Mesenchymal stem cell (in vitro differentiated cells and primary cell): ENCODE data around the gene BFSP2.

ENCODE experiments used
- DNase-seq: peaks from one replicate; pipeline ENCODE4 v3.0.0-alpha.2; 2013
- H2AFZ ChIP-seq: one replicate; pipeline ENCODE4 v1.6.1; 2013; ENCODE audit warnings: low read depth, mild to moderate bottlenecking, control low read depth, inconsistent platforms, low read length, moderate library complexity
- H2AK5ac ChIP-seq: 2 replicates; pipeline ENCODE4 v1.6.1; 2013; ENCODE audit warnings: low read length, moderate library complexity, mild to moderate bottlenecking, inconsistent platforms; ENCODE audit not compliant: severe bottlenecking
- H2BK120ac ChIP-seq: one replicate; pipeline ENCODE4 v1.6.1; 2013; ENCODE audit warnings: low read depth, mild to moderate bottlenecking, inconsistent platforms, low read length, moderate library complexity
- H2BK12ac ChIP-seq, 2 experiments: one replicate each; pipeline ENCODE4 v1.6.1; 2013; ENCODE audit warnings: inconsistent platforms in 2 of 2, low read length in 2 of 2, mild to moderate bottlenecking in 2 of 2, moderate library complexity in 2 of 2, control low read depth in 1 of 2
- H2BK15ac ChIP-seq: one replicate; pipeline ENCODE4 v1.6.1; 2013; ENCODE audit warnings: mild to moderate bottlenecking, low read depth, inconsistent platforms; ENCODE audit not compliant: poor library complexity, severe bottlenecking
- H2BK5ac ChIP-seq: 2 replicates; pipeline ENCODE4 v1.6.1; 2013; ENCODE audit warnings: low read depth, mild to moderate bottlenecking, low read length, control low read depth, inconsistent platforms; ENCODE audit not compliant: poor library complexity, severe bottlenecking
- H3K14ac ChIP-seq, 2 experiments: one replicate each; pipeline ENCODE4 v1.6.1; 2013; ENCODE audit warnings: inconsistent platforms in 2 of 2, low read length in 2 of 2, control low read depth in 1 of 2, mild to moderate bottlenecking in 1 of 2, moderate library complexity in 1 of 2
- H3K18ac ChIP-seq, 2 experiments: one replicate each; pipeline ENCODE4 v1.6.1; 2013; ENCODE audit warnings: inconsistent platforms in 2 of 2, low read length in 2 of 2, control low read depth in 1 of 2, low read depth in 1 of 2, mild to moderate bottlenecking in 1 of 2
- H3K23ac ChIP-seq, 2 experiments: one replicate each; pipeline ENCODE4 v1.6.1; 2013; ENCODE audit warnings: inconsistent platforms in 2 of 2, low read length in 2 of 2, mild to moderate bottlenecking in 2 of 2, moderate library complexity in 2 of 2, control low read depth in 1 of 2
- H3K27ac ChIP-seq: 2 replicates; pipeline ENCODE4 v1.5.1; 2013; ENCODE audit warnings: mild to moderate bottlenecking, moderate library complexity, low read length, control low read depth, inconsistent platforms; ENCODE audit not compliant: poor library complexity, severe bottlenecking
- H3K27me3 ChIP-seq, 2 experiments: 2 replicates each; pipeline versions ENCODE4 v1.6.1 to v1.7.0; 2013; ENCODE audit warnings: low read length in 2 of 2, mild to moderate bottlenecking in 2 of 2, moderate library complexity in 2 of 2, control low read depth in 1 of 2, inconsistent platforms in 1 of 2; ENCODE audit not compliant: control insufficient read depth in 1 of 2, insufficient read depth in 1 of 2
- H3K36me3 ChIP-seq, 2 experiments: 2 replicates each; pipeline versions ENCODE4 v1.6.1 to v1.7.0; 2013; ENCODE audit warnings: low read length in 2 of 2, control low read depth in 1 of 2, inconsistent platforms in 1 of 2, low read depth in 1 of 2, mild to moderate bottlenecking in 1 of 2; ENCODE audit not compliant: insufficient read depth in 2 of 2, control insufficient read depth in 1 of 2
- H3K4ac ChIP-seq, 2 experiments: one replicate each; pipeline ENCODE4 v1.6.1; 2013; ENCODE audit warnings: inconsistent platforms in 2 of 2, low read length in 2 of 2, mild to moderate bottlenecking in 2 of 2, moderate library complexity in 2 of 2, control low read depth in 1 of 2, low read depth in 1 of 2
- H3K4me1 ChIP-seq: 2 replicates; pipeline ENCODE4 v1.6.1; 2013; ENCODE audit warnings: low read depth, low read length, control low read depth; ENCODE audit not compliant: control insufficient read depth, insufficient read depth
- H3K4me2 ChIP-seq: 2 replicates; pipeline ENCODE4 v1.6.1; 2013; ENCODE audit warnings: low read length, mild to moderate bottlenecking, inconsistent platforms; ENCODE audit not compliant: poor library complexity, severe bottlenecking
- H3K4me3 ChIP-seq, 2 experiments: 2 replicates each; pipeline versions ENCODE4 v1.5.1 to v1.7.0; 2013; ENCODE audit warnings: low read length in 2 of 2, mild to moderate bottlenecking in 2 of 2, control low read depth in 1 of 2, low read depth in 1 of 2; ENCODE audit not compliant: insufficient read depth in 1 of 2
- H3K79me1 ChIP-seq: replicated peaks from 2 replicates; pipeline ENCODE4 v1.6.1; 2013; ENCODE audit warnings: mild to moderate bottlenecking, control low read depth, low read length, inconsistent platforms; ENCODE audit not compliant: poor library complexity, severe bottlenecking
- H3K9ac ChIP-seq: 2 replicates; pipeline ENCODE4 v1.7.0; 2013; ENCODE audit warnings: mild to moderate bottlenecking, low read length, moderate library complexity
- H3K9me3 ChIP-seq: 2 replicates; pipeline ENCODE4 v1.7.0; 2013; ENCODE audit warnings: mild to moderate bottlenecking, low read length; ENCODE audit not compliant: control insufficient read depth
- H4K8ac ChIP-seq: one replicate; pipeline ENCODE4 v1.6.1; 2013; ENCODE audit warnings: inconsistent platforms, mild to moderate bottlenecking, low read length, moderate library complexity
- H4K91ac ChIP-seq: one replicate; pipeline ENCODE4 v1.6.1; 2013; ENCODE audit warnings: mild to moderate bottlenecking, low read length, inconsistent platforms
- WGBS: methylation state at CpG from one replicate; pipeline ENCODE4 v1.1.7; 2013; ENCODE audit warnings: mixed read lengths; 5-methylcytosine and 5-hydroxymethylcytosine counted together

Gene BFSP2

GRCh38 chr3:133443649-133444422 lies 44.0 kb downstream of the BFSP2 start:
- Histone ChIP-seq H2BK120ac (no peak overlapping the region), H3K27me3 (no peaks in the 10 kb centered on the region), H3K14ac (no peak overlapping the region), H3K4me2 (no peak overlapping the region), H4K8ac (no peak overlapping the region), H2BK12ac (no peak overlapping the region), H3K4ac (no peak overlapping the region), H2AK5ac (no peak overlapping the region), H3K18ac (no peak overlapping the region), H3K4me1 (peaks cover 2% of the 10 kb centered on the region), H2BK5ac (no peak overlapping the region), H3K9ac (no peak overlapping the region), H3K4me3 (no peak overlapping the region), H2BK15ac (no peak overlapping the region), H3K23ac (no peak overlapping the region), H3K79me1 (no peaks in the 10 kb centered on the region), H3K36me3 (no peaks in the 10 kb centered on the region), H4K91ac (no peak overlapping the region), H3K27ac (no peak overlapping the region), H3K9me3 (no peaks in the 10 kb centered on the region), H2AFZ (no peak overlapping the region)
- 80% methylated on average over 4 of the region's 5 CpGs for WGBS
- DNase-seq = no peak

- H2AK5ac ChIP-seq = no peak overlapping the region
- no peak overlapping the region for H2BK5ac ChIP-seq
- H4K91ac ChIP-seq = no peak overlapping the region
- no peak overlapping the region for H3K27ac ChIP-seq
- H3K4me1 ChIP-seq = peaks cover 2% of the 10 kb centered on the region
- H3K9me3 ChIP-seq = no peaks in the 10 kb centered on the region
- H2BK12ac ChIP-seq = no peak overlapping the region
- no peak overlapping the region for H2AFZ ChIP-seq
- no peak overlapping the region for H3K23ac ChIP-seq
- no peak overlapping the region for H3K18ac ChIP-seq
- H2BK120ac ChIP-seq = no peak overlapping the region
- H2BK15ac ChIP-seq = no peak overlapping the region
- H3K4me2 ChIP-seq = no peak overlapping the region
- peaks cover 0 to 3% of the 10 kb centered on the region in 2 experiments for H3K27me3 ChIP-seq
- DNase-seq = no peak
- no peak overlapping the region for H3K4me3 ChIP-seq
- H3K4ac ChIP-seq = no peak overlapping the region
- 76% methylated on average over 4 of the region's 4 CpGs for WGBS
- H3K9ac ChIP-seq = no peak overlapping the region
- H3K79me1 ChIP-seq = no peaks in the 10 kb centered on the region
- H4K8ac ChIP-seq = no peak overlapping the region
- no peaks in the 10 kb centered on the region for H3K36me3 ChIP-seq
- H3K14ac ChIP-seq = no peak overlapping the region
Observed at GRCh38 chr3:133444423-133444774, 44.5 kb downstream of the BFSP2 start.

DNA sequence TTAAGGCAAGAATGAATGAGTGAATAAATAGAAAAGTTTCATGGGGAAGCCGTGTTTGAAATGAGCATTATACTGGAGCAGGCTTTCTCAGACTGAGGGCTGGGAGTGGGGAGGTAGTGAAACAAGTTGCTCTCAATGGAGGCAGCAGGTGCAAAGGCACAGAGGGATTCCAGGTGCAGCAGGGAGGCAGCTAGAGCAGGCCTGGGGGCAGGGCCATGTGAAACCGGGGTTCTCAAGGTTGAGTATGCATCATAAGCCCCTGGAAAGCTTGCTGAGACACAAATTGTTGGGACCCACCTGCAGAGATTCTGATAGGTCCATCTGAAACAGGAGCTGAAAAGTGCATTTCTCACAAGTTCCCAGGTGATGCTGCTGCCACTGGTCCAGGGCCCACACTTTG lies 45.3 kb downstream of the BFSP2 start:
- no peak overlapping the region for H2BK5ac ChIP-seq
- no peaks in the 10 kb centered on the region for H3K9me3 ChIP-seq
- H3K4me2 ChIP-seq = no peak overlapping the region
- no peak overlapping the region for H2BK12ac ChIP-seq
- no peak overlapping the region for H4K8ac ChIP-seq
- no peaks in the 10 kb centered on the region for H3K36me3 ChIP-seq
- H3K23ac ChIP-seq = no peak overlapping the region
- H2BK120ac ChIP-seq = no peak overlapping the region
- no peak for DNase-seq
- peaks cover 0 to 3% of the 10 kb centered on the region in 2 experiments for H3K27me3 ChIP-seq
- no peak overlapping the region for H2AFZ ChIP-seq
- H2AK5ac ChIP-seq = no peak overlapping the region
- H3K14ac ChIP-seq = no peak overlapping the region
- WGBS = 79% methylated on average over 2 of the region's 2 CpGs
- no peak overlapping the region for H3K4me3 ChIP-seq
- H3K4ac ChIP-seq = no peak overlapping the region
- no peak overlapping the region for H3K18ac ChIP-seq
- no peak overlapping the region for H4K91ac ChIP-seq
- H3K9ac ChIP-seq = no peak overlapping the region
- H2BK15ac ChIP-seq = no peak overlapping the region
- H3K27ac ChIP-seq = no peak overlapping the region
- H3K4me1 ChIP-seq = peaks cover 2% of the 10 kb centered on the region
- H3K79me1 ChIP-seq = no peaks in the 10 kb centered on the region

DNA sequence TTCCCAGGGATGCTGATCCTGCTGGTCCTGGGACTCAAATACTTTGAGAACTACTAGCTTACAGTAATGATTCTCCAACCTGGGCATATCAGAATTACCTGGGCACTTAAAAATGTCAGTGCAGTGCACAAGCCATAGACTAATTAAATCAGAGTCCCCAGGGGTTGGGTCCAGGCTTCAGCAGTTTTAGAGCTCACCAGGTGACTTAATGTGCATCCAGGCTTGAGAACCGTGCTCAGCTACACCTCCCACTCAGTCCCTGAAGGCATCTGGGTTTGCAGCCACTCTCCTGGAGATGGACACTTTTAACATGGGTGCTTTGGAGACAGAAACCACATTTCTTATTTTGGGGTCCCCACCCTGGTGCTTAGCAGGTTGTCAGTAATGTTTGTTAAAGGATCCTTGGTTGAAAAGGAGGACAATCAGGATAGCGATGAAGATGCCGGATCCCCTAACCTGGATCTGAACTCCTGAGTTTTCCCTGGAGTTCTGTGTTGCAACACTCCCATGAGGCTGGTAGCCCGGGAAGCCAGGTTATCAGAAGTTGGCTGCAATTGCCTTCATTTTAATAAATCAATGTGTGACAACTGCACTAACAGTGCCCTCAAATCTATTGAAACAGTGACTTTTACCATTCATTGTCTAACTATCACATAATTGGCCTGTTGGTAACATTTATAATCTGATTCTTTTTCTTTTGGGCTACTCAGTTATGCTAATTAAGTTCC lies 48.1 kb downstream of the BFSP2 start:
- H2AFZ ChIP-seq = no peak overlapping the region
- no peak overlapping the region for H2BK15ac ChIP-seq
- no peak overlapping the region for H3K18ac ChIP-seq
- H3K23ac ChIP-seq = no peak overlapping the region
- DNase-seq = no peak
- H2BK12ac ChIP-seq = no peak overlapping the region
- peaks cover 2% of the 10 kb centered on the region for H3K4me1 ChIP-seq
- no peaks in the 10 kb centered on the region for H3K36me3 ChIP-seq
- no peak overlapping the region for H2AK5ac ChIP-seq
- no peak overlapping the region for H3K14ac ChIP-seq
- H2BK5ac ChIP-seq = no peak overlapping the region
- H4K91ac ChIP-seq = no peak overlapping the region
- H3K4me2 ChIP-seq = no peak overlapping the region
- WGBS = 70% methylated on average over 4 of the region's 4 CpGs
- H3K4ac ChIP-seq = no peak overlapping the region
- H3K79me1 ChIP-seq = no peaks in the 10 kb centered on the region
- peaks cover 0 to 5% of the 10 kb centered on the region in 2 experiments for H3K27me3 ChIP-seq
- no peaks in the 10 kb centered on the region for H3K9me3 ChIP-seq
- H3K4me3 ChIP-seq = no peak overlapping the region
- no peak overlapping the region for H4K8ac ChIP-seq
- H2BK120ac ChIP-seq = no peak overlapping the region
- H3K9ac ChIP-seq = no peak overlapping the region
- no peak overlapping the region for H3K27ac ChIP-seq
